Stimulated activated CD8-positive, alpha-beta memory T cell treated with anti-CD3 and anti-CD28 coated beads, Interleukin-12 subunit alpha, Interleukin-12 subunit beta, amount 100 ng/mL, for 1 hour (primary cell): Measurements from ENCODE around the gene ZNF593.
A peak's percentile ranks its signal among the peaks of the same experiment; 100 is the strongest.

Experiments
- DNase-seq: peaks from one replicate; pipeline ENCODE4 v3.0.0-alpha.2; 2020; ENCODE audit warnings: low read depth

ZNF593 gene

GRCh38 chr1:26148887-26149286 is 20.8 kb upstream of the ZNF593 start:
- no peak for DNase-seq

GRCh38 chr1:26153966-26154532 is 15.7 kb upstream of the ZNF593 start:
- no peak for DNase-seq

- no peak for DNase-seq
These were observed 15.0 kb upstream of the ZNF593 start for GRCh38 chr1:26154750-26155149.

GRCh38 chr1:26155370-26156284 is 14.1 kb upstream of the ZNF593 start:
- no peak for DNase-seq

- DNase-seq = no peak
These were observed 13.2 kb upstream of the ZNF593 start for GRCh38 chr1:26156285-26157038.

GRCh38 chr1:26158271-26158907 is 11.3 kb upstream of the ZNF593 start:
- DNase-seq = no peak

GRCh38 chr1:26158908-26159742 is 10.6 kb upstream of the ZNF593 start, which contains the start of gene FAM110D:
TSS of gene FAM110D (plus strand) at chr1:26159079. CDS start at chr1:26161292, 2,213 bp downstream.
- DNase-seq = no peak

- DNase-seq = no peak
These were observed 10.0 kb upstream of the ZNF593 start for GRCh38 chr1:26159743-26160039.

- no peak for DNase-seq
These were observed 8.9 kb upstream of the ZNF593 start for GRCh38 chr1:26160527-26161414.

- no peak for DNase-seq
These were observed 8.1 kb upstream of the ZNF593 start for GRCh38 chr1:26161415-26162219.

- DNase-seq = no peak
These were observed 7.4 kb upstream of the ZNF593 start for GRCh38 chr1:26162220-26162709.

- no peak for DNase-seq
These were observed 6.0 kb upstream of the ZNF593 start for GRCh38 chr1:26163684-26164035.

- peak; percentile 20 for DNase-seq
These were observed 5.5 kb upstream of the ZNF593 start for GRCh38 chr1:26164036-26164860.

- DNase-seq = no peak
These were observed 4.6 kb upstream of the ZNF593 start for GRCh38 chr1:26164861-26165842.

- no peak for DNase-seq
These were observed 2.9 kb upstream of the ZNF593 start for GRCh38 chr1:26166719-26167281.

GRCh38 chr1:26168410-26169197 is 1.1 kb upstream of the ZNF593 start, which contains the start of gene C1orf232:
TSS of gene C1orf232 (minus strand) at chr1:26168963. CDS start at chr1:26168499, 464 bp downstream.
- no peak for DNase-seq
